K562 (cell line): Measurements from ENCODE around the gene TTLL4. TPM values are rescaled to one million over a fixed set of nuclear protein-coding genes. Genes with fewer than 3 reads are reported as not detected.
A peak's percentile ranks its signal among the peaks of the same experiment; 100 is the strongest.

Experiments
- ATAC-seq: fragments of 200-7000 bp; cut with Tn5 transposase; 3 replicates; pipeline ENCODE4 v1.9.1; 2020; ENCODE audit warnings: moderate library complexity
- BruUV-seq: library from RNA; stranded (reverse); fragments of 400-500 nt; replicated peaks from 2 replicates; lab custom pipeline; 2021; lab: Mats Ljungman, UMichigan
- CTCF ChIA-PET: fragments of 300-600 bp; formaldehyde crosslinking; extraction: SDS; loops from one replicate; lab custom pipeline; 2021; ENCODE audit warnings: low intra/inter-chr PET ratio; lab: Yijun Ruan, JAX
- POLR2A ChIA-PET: fragments of 300-600, 350-650 bp; sonication (Branson Sonifier 250); formaldehyde crosslinking; extraction: SDS; loops from one replicate; lab custom pipeline; 2021; ENCODE audit warnings: antibody characterized with exemption, inconsistent platforms; lab: Yijun Ruan, JAX
- DNase-seq, 4 experiments: peaks; one replicate each; pipeline versions ENCODE4 v3.0.0 to v3.0.0-alpha.2; 2011 to 2018; ENCODE audit warnings: low spot score in 3 of 4, mixed read lengths in 3 of 4; ENCODE audit errors: extremely low read depth in 1 of 4
- FAIRE-seq: peaks from 2 replicates; lab custom pipeline; 2011; peaks lifted over from hg19 to GRCh38; lab: Jason Lieb, UNC
- H2AFZ ChIP-seq: 2 replicates; pipeline ENCODE4 v1.6.0; 2011; ENCODE audit warnings: low read depth, low read length, control low read depth, inconsistent platforms
- H3K27ac ChIP-seq: fragments of 200-600 bp; 3 replicates; pipeline ENCODE4 v1.8.0; 2011; ENCODE audit warnings: low read depth, mild to moderate bottlenecking, control low read depth, inconsistent platforms, low read length, moderate library complexity, mixed read lengths; ENCODE audit errors: extremely low read depth
- H3K27me3 ChIP-seq, 2 experiments: fragments of 300-600 bp in 1 of 2; 2 replicates in 1 of 2; 3 replicates in 1 of 2; pipeline versions ENCODE4 v1.6.0 to v1.8.0; 2011; ENCODE audit warnings: inconsistent platforms in 2 of 2, low read length in 2 of 2, mild to moderate bottlenecking in 1 of 2, mixed read lengths in 1 of 2, moderate library complexity in 1 of 2; ENCODE audit not compliant: control insufficient read depth in 2 of 2, insufficient read depth in 2 of 2
- H3K36me3 ChIP-seq: fragments of 300-600 bp; 3 replicates; pipeline ENCODE4 v1.8.0; 2011; ENCODE audit warnings: mild to moderate bottlenecking, low read length, inconsistent platforms; ENCODE audit not compliant: control insufficient read depth, insufficient read depth
- H3K4me1 ChIP-seq, 2 experiments: fragments of 200-600 bp in 1 of 2; replicated peaks in 1 of 2; 2 replicates in 1 of 2; 3 replicates in 1 of 2; pipeline versions ENCODE4 v1.5.1 to v1.8.0; 2011; ENCODE audit warnings: inconsistent platforms in 2 of 2, low read length in 2 of 2, mild to moderate bottlenecking in 1 of 2, mixed read lengths in 1 of 2, moderate library complexity in 1 of 2; ENCODE audit not compliant: control insufficient read depth in 2 of 2, insufficient read depth in 2 of 2
- H3K4me2 ChIP-seq: 2 replicates; pipeline ENCODE4 v1.6.1; 2011; ENCODE audit warnings: low read length, control low read depth, inconsistent platforms, mixed read lengths; ENCODE audit not compliant: insufficient read depth
- H3K4me3 ChIP-seq: fragments of 200-600 bp; sonication (generic), shearing (Covaris generic); 2 replicates; pipeline ENCODE4 v1.5.1; 2016; ENCODE audit warnings: control low read depth, inconsistent platforms
- H3K79me2 ChIP-seq: fragments of 200-600 bp; 3 replicates; pipeline ENCODE4 v1.8.0; 2011; ENCODE audit warnings: low read length, inconsistent platforms; ENCODE audit not compliant: control insufficient read depth, insufficient read depth
- H3K9ac ChIP-seq, 2 experiments: 2 replicates each; pipeline versions ENCODE4 v1.6.0 to v1.6.1; 2011; ENCODE audit warnings: low read depth in 2 of 2, low read length in 2 of 2, control low read depth in 1 of 2, inconsistent platforms in 1 of 2, mild to moderate bottlenecking in 1 of 2, mixed read lengths in 1 of 2; ENCODE audit not compliant: insufficient read depth in 1 of 2
- H3K9me1 ChIP-seq: one replicate; pipeline ENCODE4 v1.6.0; 2011; ENCODE audit warnings: inconsistent platforms, mild to moderate bottlenecking, low read length, moderate library complexity; ENCODE audit not compliant: control insufficient read depth, insufficient read depth
- H3K9me3 ChIP-seq: replicated peaks from 2 replicates; pipeline ENCODE4 v1.5.1; 2011; ENCODE audit warnings: low read depth, low read length, inconsistent platforms; ENCODE audit not compliant: control insufficient read depth, insufficient read depth
- H4K20me1 ChIP-seq: replicated peaks from 2 replicates; pipeline ENCODE4 v1.6.1; 2011; ENCODE audit warnings: low read length, inconsistent platforms, mixed read lengths; ENCODE audit not compliant: control insufficient read depth, insufficient read depth
- C11orf30 ChIP-seq: fragments of 450-650 bp; IDR thresholded peaks from 2 replicates; pipeline ENCODE4 v1.6.1; 2016; ENCODE audit warnings: low read depth, mild to moderate bottlenecking
- DMBX1 ChIP-seq: fragments of 250-450 bp; sonication (Bioruptor Pico); IDR thresholded peaks from 2 replicates; pipeline ENCODE4 v1.8.0; 2022; ENCODE audit warnings: inconsistent platforms, mild to moderate bottlenecking, moderate library complexity, borderline replicate concordance
- MEIS2 ChIP-seq: fragments of 450-650 bp; IDR thresholded peaks from 2 replicates; pipeline ENCODE4 v1.6.1; 2014; ENCODE audit warnings: mild to moderate bottlenecking; ENCODE audit not compliant: partially characterized antibody
- RBM25 ChIP-seq: fragments of 200-400 bp; formaldehyde crosslinking; IDR thresholded peaks from 2 replicates; pipeline ENCODE4 v1.6.1; 2018; ENCODE audit warnings: low read length, low read depth, moderate library complexity; ENCODE audit not compliant: severe bottlenecking
- SMAD4 ChIP-seq: fragments of 250-450 bp; sonication (Bioruptor Pico); conservative IDR thresholded peaks from 2 replicates; pipeline ENCODE4 v1.8.0; 2021; ENCODE audit warnings: inconsistent platforms, mild to moderate bottlenecking, moderate library complexity
- THRAP3 ChIP-seq: fragments of 450-650 bp; IDR thresholded peaks from 2 replicates; pipeline ENCODE4 v1.6.1; 2016; ENCODE audit warnings: mild to moderate bottlenecking, inconsistent platforms, borderline replicate concordance
- YY1 ChIP-seq, 3 experiments: IDR thresholded peaks; 2 replicates each; pipeline ENCODE4 v1.6.1; 2011; ENCODE audit warnings: low read length in 2 of 3, mild to moderate bottlenecking in 2 of 3, moderate library complexity in 2 of 3, borderline replicate concordance in 1 of 3, control low read depth in 1 of 3, low read depth in 1 of 3; ENCODE audit not compliant: insufficient read depth in 3 of 3, insufficient replicate concordance in 2 of 3, control insufficient read depth in 1 of 3, insufficient read length in 1 of 3; ENCODE audit errors: extremely low read depth in 1 of 3
- ZNF316 ChIP-seq: fragments of 450-650 bp; IDR thresholded peaks from 2 replicates; pipeline ENCODE4 v1.6.1; 2016
- in situ Hi-C: fragments of 300-500 bp; cut with MboI; formaldehyde crosslinking; loops from 4 replicates; pipeline ENCODE4 v1.15.0; 2018; ENCODE audit warnings: inconsistent platforms, mixed read lengths
- intact Hi-C: fragments of 100-400 bp; cut with micrococcal nuclease; formaldehyde crosslinking; loops from 2 replicates; pipeline ENCODE4 v1.14.2; 2022
- polyA plus RNA-seq, 8 experiments: library from polyadenylated mRNA; depleted of rRNA in 4 of 8; stranded (reverse) in 5 of 8; unstranded in 3 of 8; fragments of >200 nt; fragmentation: Nextera tagmentation in 2 of 8; fragmentation: Illumina TruSeq in 1 of 8; extraction: Ambion mirVana in 2 of 8; extraction: Trizol in 1 of 8; gene quantifications; 2 replicates each; pipeline versions ENCODE4 v1.2.1 to v1.2.3, GENCODE V29; 2011 to 2014; ENCODE audit warnings: inconsistent platforms in 1 of 8, missing spikeins in 1 of 8
- total RNA-seq, 7 experiments: library from RNA; depleted of rRNA in 6 of 7; stranded (reverse); fragments of >200 nt in 6 of 7; fragmentation: Illumina TruSeq in 2 of 7; extraction: Trizol in 2 of 7; gene quantifications; 2 replicates each; pipeline versions ENCODE4 v1.2.1 to v1.2.3, GENCODE V29; 2011 to 2021; ENCODE audit warnings: low replicate concordance in 1 of 7

The TTLL4 gene
- total and polyA plus RNA-seq, 9 of the 15 experiments (the other 6 are each of a cell fraction or from before 2014, with no cell fraction given): 12.6 to 67.5 (median 24.5) TPM

DNA sequence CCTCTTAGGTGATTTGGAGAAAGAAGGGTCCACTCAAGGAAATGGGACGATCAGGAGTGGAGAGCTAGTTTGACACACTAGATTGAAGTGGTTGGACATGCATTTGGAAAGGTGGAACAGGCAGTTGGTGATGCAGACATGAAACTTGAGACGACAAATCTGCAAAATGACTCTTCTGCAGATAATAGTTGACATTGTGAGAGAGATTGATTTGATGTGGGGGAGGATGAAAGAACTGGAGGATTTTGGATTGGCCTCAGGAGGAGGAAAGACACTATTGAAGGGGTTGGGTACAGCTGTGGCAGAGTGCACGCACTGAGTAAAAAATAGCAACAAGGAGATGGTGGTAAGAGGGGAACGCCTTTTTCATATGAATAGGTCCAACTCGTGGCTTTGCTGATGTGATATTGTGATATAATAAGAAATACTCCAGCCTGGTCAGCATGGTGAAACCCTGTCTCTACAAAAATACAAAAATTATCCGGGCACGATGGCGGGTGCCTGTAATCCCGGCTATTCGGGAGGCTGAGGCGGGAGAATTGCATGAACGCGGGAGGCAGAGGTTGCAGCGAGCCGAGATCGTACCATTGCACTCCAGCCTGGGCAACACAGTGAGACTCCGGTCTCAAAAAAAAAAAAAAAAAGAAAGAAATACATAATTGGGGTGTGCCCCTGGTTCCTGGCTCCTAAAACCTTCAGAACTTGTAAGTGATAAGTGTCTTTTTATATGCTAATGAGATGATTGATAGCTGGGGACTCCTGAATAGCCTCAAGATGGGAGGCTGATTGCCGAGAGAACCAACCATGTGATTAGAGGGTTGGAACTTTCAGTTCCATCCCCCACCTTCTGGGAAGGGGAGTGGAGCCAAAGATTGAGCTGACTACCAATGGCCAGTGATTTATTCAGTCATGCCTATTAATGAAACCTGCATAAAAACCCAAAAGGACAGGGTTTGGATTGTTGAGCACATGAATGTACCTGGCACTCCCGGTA is 9.7 kb downstream of the TTLL4 start (continued):
- no peak for TF ChIP-seq RBM25
- TF ChIP-seq THRAP3: no peak
- TF ChIP-seq SMAD4 (CRISPR knock-in tag): no peak

DNA sequence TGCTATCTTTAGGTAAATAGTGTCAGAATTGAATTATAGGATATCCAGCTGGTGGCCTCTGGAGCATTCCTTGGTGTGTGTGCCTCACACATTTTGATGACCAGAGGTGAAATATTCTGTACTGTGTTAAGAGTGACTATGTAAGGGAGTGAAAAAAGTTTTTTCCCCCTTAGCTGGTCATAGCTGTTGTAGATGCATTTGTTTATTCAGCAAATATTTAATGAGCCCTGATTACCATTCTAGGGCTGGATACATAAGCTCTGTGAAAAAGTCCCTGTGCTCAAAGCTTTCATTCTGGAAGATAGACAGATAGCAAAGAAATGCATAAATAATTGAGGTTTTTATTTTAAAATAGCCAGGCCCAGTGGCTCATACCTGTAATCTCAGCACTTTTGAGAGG is 10.9 kb downstream of the TTLL4 start:
- POLR2A ChIA-PET: interaction anchor here (1.4 to 1.7 kb wide), 2 partner anchors 10 to 15 kb away, joined by 3 to 11 read pairs; no protein-coding TSS in a partner anchor
- TF ChIP-seq YY1 (IDR thresholded peaks at IDR 0.05; ENCODE audit: borderline replicate concordance in 1 of 3, control insufficient read depth in 1 of 3, extremely low read depth in 1 of 3, insufficient read depth in 3 of 3, insufficient read length in 1 of 3, insufficient replicate concordance in 2 of 3, low read depth in 1 of 3, low read length in 2 of 3) (no peak), ZNF316 (peak; percentile 55), C11orf30 (peak; percentile 53; the same call in 1 of the 2 replicates), MEIS2 (peak; percentile 32), DMBX1 (CRISPR knock-in tag) (no peak)
- no peak for ATAC-seq
- no peak overlapping the region for H3K4me3 ChIP-seq
- H2AFZ ChIP-seq: no peak overlapping the region
- H3K9ac ChIP-seq: no peak overlapping the region
- H3K27ac ChIP-seq: no peak overlapping the region; the same call in 2 of the 3 replicates
- intact Hi-C loops: no loop called here
- peaks cover 7% of the 10 kb centered on the region; the same call in 1 of the 2 replicates for H4K20me1 ChIP-seq
- H3K9me1 ChIP-seq: peaks cover 2% of the 10 kb centered on the region
- peaks cover 70% of the 10 kb centered on the region for H3K79me2 ChIP-seq
- in situ Hi-C loops: loop anchor here (10.0 kb wide), 1 partner anchor 123 kb away; no protein-coding TSS in a partner anchor
- peaks cover 19 to 44% of the 10 kb centered on the region in 2 experiments for H3K4me1 ChIP-seq
- no TSS peak for BruUV-seq
- CTCF ChIA-PET: no interaction called here
- no peaks in the 10 kb centered on the region for H3K9me3 ChIP-seq
- no peaks in the 10 kb centered on the region for H3K27me3 ChIP-seq
- no peak for DNase-seq
- H3K4me2 ChIP-seq: no peak overlapping the region
- no peak for FAIRE-seq
- H3K36me3 ChIP-seq: peaks cover 14% of the 10 kb centered on the region; the same call in 2 of the 3 replicates
